ENCODE data around the gene MDH1B. TPM values are rescaled to one million over a fixed set of nuclear protein-coding genes. Genes with fewer than 3 reads are reported as not detected.
"Not testable (repeated sequence)": the region's sequence is repeated elsewhere in the genome, so short reads cannot be mapped to it uniquely, and the experiment has no call there.

The MDH1B gene
- total RNA-seq, 4 donors from 2014 or later = 0.13 to 1.6 (median 0.49) TPM

GRCh38 chr2:206727287-206727686 lies 37.8 kb downstream of the MDH1B start:
- in situ Hi-C loops (cut with MboI; ENCODE audit: low sequenced_read_pairs in 4 of 4) = no loop called here
- Histone ChIP-seq H3K4me1 (no peaks in the 10 kb centered on the region), H3K4me3 (no peak overlapping the region), H3K27me3 (no peaks in the 10 kb centered on the region), H3K36me3 (no peaks in the 10 kb centered on the region), H3K9me3 (no peaks in the 10 kb centered on the region), H3K27ac (no peak overlapping the region)
- intact Hi-C loops (cut with DNase I; ENCODE audit: low total_unique reads) = no loop called here
- DNase-seq (no peak), ATAC-seq (no peak)
- TF ChIP-seq POLR2A (IDR thresholded peaks at IDR 0.05) = no peak
- no peak for TF ChIP-seq CTCF (IDR thresholded peaks at IDR 0.05 in 4 of 5, conservative IDR thresholded peaks at IDR 0.05 in 1 of 5)

GRCh38 chr2:206723288-206723687 lies 41.8 kb downstream of the MDH1B start:
- Histone ChIP-seq H3K9me3 (no peaks in the 10 kb centered on the region), H3K4me1 (no peaks in the 10 kb centered on the region), H3K27ac (no peak overlapping the region), H3K27me3 (no peaks in the 10 kb centered on the region), H3K4me3 (no peak overlapping the region), H3K36me3 (no peaks in the 10 kb centered on the region)
- in situ Hi-C loops (cut with MboI; ENCODE audit: low sequenced_read_pairs in 4 of 4) = no loop called here
- intact Hi-C loops (cut with DNase I; ENCODE audit: low total_unique reads) = no loop called here
- ATAC-seq = no peak
- DNase-seq = no peak
- TF ChIP-seq POLR2A (IDR thresholded peaks at IDR 0.05) = no peak

- no peak for TF ChIP-seq CTCF (IDR thresholded peaks at IDR 0.05 in 4 of 5, conservative IDR thresholded peaks at IDR 0.05 in 1 of 5)
- TF ChIP-seq POLR2A (IDR thresholded peaks at IDR 0.05) = no peak
- ATAC-seq = no peak
These were observed 43.7 kb downstream of the MDH1B start for GRCh38 chr2:206721256-206721920.

GRCh38 chr2:206718296-206718695 lies 46.8 kb downstream of the MDH1B start, which contains the start of gene DYTN:
Gene DYTN (minus strand): TSS chr2:206718396. CDS start chr2:206718279, 117 bp downstream.
- ATAC-seq (no peak), DNase-seq (no peak)
- Histone ChIP-seq H3K27me3 (no peaks in the 10 kb centered on the region), H3K27ac (no peak within 1 kb of the TSS), H3K4me1 (no peaks in the 10 kb centered on the region), H3K36me3 (no peaks in the 10 kb centered on the region), H3K4me3 (no peak within 1 kb of the TSS), H3K9me3 (no peaks in the 10 kb centered on the region)
- TF ChIP-seq CTCF (IDR thresholded peaks at IDR 0.05 in 4 of 5, conservative IDR thresholded peaks at IDR 0.05 in 1 of 5) (no peak), POLR2A (IDR thresholded peaks at IDR 0.05) (no peak)
- intact Hi-C loops (cut with DNase I; ENCODE audit: low total_unique reads) (no loop called here), in situ Hi-C loops (cut with MboI; ENCODE audit: low sequenced_read_pairs in 4 of 4) (no loop called here)

More at GRCh38 chr2:206721256-206721920, 43.7 kb downstream of the MDH1B start:
- H3K4me3 ChIP-seq = no peak overlapping the region
- DNase-seq = no peak
- H3K27ac ChIP-seq = no peak overlapping the region
- intact Hi-C loops (cut with DNase I; ENCODE audit: low total_unique reads) (no loop called here), in situ Hi-C loops (cut with MboI; ENCODE audit: low sequenced_read_pairs in 4 of 4) (no loop called here)
- H3K9me3 ChIP-seq = no peaks in the 10 kb centered on the region
- no peaks in the 10 kb centered on the region for H3K27me3 ChIP-seq
- no peaks in the 10 kb centered on the region for H3K36me3 ChIP-seq
- no peaks in the 10 kb centered on the region for H3K4me1 ChIP-seq

GRCh38 chr2:206716623-206717022 lies 48.5 kb downstream of the MDH1B start:
- in situ Hi-C loops (cut with MboI; ENCODE audit: low sequenced_read_pairs in 4 of 4) = no loop called here

GRCh38 chr2:206715183-206715582 lies 49.9 kb downstream of the MDH1B start:
- H3K27ac ChIP-seq; H3K36me3 ChIP-seq; H3K9me3 ChIP-seq; ATAC-seq; H3K4me1 ChIP-seq; DNase-seq; H3K4me3 ChIP-seq; intact Hi-C loops (cut with DNase I; ENCODE audit: low total_unique reads); in situ Hi-C loops (cut with MboI; ENCODE audit: low sequenced_read_pairs in 4 of 4); H3K27me3 ChIP-seq: not testable (repeated sequence)

More at GRCh38 chr2:206716623-206717022, 48.5 kb downstream of the MDH1B start:
- ATAC-seq (no peak), DNase-seq (no peak)
- H3K9me3 ChIP-seq = no peaks in the 10 kb centered on the region
- TF ChIP-seq CTCF (IDR thresholded peaks at IDR 0.05 in 4 of 5, conservative IDR thresholded peaks at IDR 0.05 in 1 of 5) (no peak), POLR2A (IDR thresholded peaks at IDR 0.05) (no peak)
- H3K27ac ChIP-seq = no peak overlapping the region
- H3K4me3 ChIP-seq = no peak overlapping the region
- no peaks in the 10 kb centered on the region for H3K27me3 ChIP-seq
- H3K36me3 ChIP-seq = no peaks in the 10 kb centered on the region
- H3K4me1 ChIP-seq = no peaks in the 10 kb centered on the region
- intact Hi-C loops (cut with DNase I; ENCODE audit: low total_unique reads) = no loop called here

All from gastrocnemius medialis (tissue), 4 donors.